Esophagus squamous epithelium (tissue), 4 donors: Measurements from ENCODE around the gene CEACAM21.

Source experiments
- POLR2A ChIP-seq, 4 donors: fragments of 450-650 bp; IDR thresholded peaks; one replicate each; pipeline ENCODE4 v1.6.1; 2017; ENCODE audit warnings: antibody characterized with exemption in 4 of 4, mild to moderate bottlenecking in 4 of 4, moderate library complexity in 3 of 4
- TF ChIP-seq, protein P1 (sequence below), 6 experiments: fragments of 450-650 bp in 4 of 6; fragments of 200-600 bp in 2 of 6; sonication (generic) in 2 of 6; IDR thresholded peaks; one replicate each; pipeline ENCODE4 v1.5.1; 2016 to 2019; ENCODE audit warnings: antibody characterized with exemption in 6 of 6, mild to moderate bottlenecking in 4 of 6, moderate library complexity in 4 of 6

DNA sequence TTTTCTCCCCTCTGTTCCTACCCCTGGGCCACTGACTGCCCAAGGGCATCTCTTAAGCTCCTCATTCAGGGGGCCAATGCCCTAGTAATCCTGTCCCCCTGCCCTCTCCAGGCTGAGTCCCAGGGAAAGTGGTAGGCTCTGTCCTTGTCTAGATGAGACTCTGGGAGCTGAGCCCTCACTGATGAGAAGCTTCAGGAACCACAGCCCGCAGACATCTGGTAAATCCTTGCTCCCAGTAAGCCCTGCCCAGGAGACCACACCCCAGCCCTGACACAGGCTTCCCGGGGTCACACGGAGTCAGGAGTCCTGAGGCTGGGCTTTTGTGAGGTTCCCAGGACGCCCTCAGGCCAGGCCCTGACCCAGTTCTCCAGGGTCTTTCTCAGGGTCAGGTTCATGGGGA lies 49.0 kb downstream of the CEACAM21 start:
- no peak for TF ChIP-seq POLR2A (IDR thresholded peaks at IDR 0.05)
- TF ChIP-seq, protein P1, sequence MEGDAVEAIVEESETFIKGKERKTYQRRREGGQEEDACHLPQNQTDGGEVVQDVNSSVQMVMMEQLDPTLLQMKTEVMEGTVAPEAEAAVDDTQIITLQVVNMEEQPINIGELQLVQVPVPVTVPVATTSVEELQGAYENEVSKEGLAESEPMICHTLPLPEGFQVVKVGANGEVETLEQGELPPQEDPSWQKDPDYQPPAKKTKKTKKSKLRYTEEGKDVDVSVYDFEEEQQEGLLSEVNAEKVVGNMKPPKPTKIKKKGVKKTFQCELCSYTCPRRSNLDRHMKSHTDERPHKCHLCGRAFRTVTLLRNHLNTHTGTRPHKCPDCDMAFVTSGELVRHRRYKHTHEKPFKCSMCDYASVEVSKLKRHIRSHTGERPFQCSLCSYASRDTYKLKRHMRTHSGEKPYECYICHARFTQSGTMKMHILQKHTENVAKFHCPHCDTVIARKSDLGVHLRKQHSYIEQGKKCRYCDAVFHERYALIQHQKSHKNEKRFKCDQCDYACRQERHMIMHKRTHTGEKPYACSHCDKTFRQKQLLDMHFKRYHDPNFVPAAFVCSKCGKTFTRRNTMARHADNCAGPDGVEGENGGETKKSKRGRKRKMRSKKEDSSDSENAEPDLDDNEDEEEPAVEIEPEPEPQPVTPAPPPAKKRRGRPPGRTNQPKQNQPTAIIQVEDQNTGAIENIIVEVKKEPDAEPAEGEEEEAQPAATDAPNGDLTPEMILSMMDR (IDR thresholded peaks at IDR 0.05): no peak
